Type B pancreatic cell (in vitro differentiated cells): ENCODE measurements around the gene NAE1. TPM values are rescaled to one million over a fixed set of nuclear protein-coding genes. Genes with fewer than 3 reads are reported as not detected.
"Not testable (repeated sequence)": the region's sequence is repeated elsewhere in the genome, so short reads cannot be mapped to it uniquely, and the experiment has no call there.

Experiments
- DNase-seq: peaks from one replicate; pipeline ENCODE4 v3.0.0; 2021; ENCODE audit warnings: mixed read lengths; ENCODE audit not compliant: unreplicated experiment; ENCODE audit errors: extremely low spot score
- H3K27ac Mint-ChIP-seq: 2 replicates; pipeline ENCODE4 v1.8.0; 2021; ENCODE audit warnings: mild to moderate bottlenecking, mixed read lengths
- H3K27me3 Mint-ChIP-seq: 2 replicates; pipeline ENCODE4 v1.8.0; 2021; ENCODE audit warnings: mixed read lengths
- H3K36me3 Mint-ChIP-seq: 2 replicates; pipeline ENCODE4 v1.8.0; 2021; ENCODE audit warnings: mixed read lengths
- H3K4me1 Mint-ChIP-seq: one replicate; pipeline ENCODE4 v1.8.0; 2021; ENCODE audit warnings: mixed read lengths; ENCODE audit not compliant: unreplicated experiment
- H3K4me3 Mint-ChIP-seq: 2 replicates; pipeline ENCODE4 v1.8.0; 2021; ENCODE audit warnings: mild to moderate bottlenecking, mixed read lengths
- H3K9me3 Mint-ChIP-seq: 2 replicates; pipeline ENCODE4 v1.8.0; 2021; ENCODE audit warnings: mixed read lengths
- CTCF ChIP-seq: fragments of 200-600 bp; sonication (generic); conservative IDR thresholded peaks from 2 replicates; pipeline ENCODE4 v1.5.0; 2021; ENCODE audit warnings: antibody characterized with exemption, mild to moderate bottlenecking
- total RNA-seq: library from RNA; stranded (reverse); gene quantifications from 2 replicates; pipeline ENCODE4 v1.2.1, GENCODE V29; 2021; ENCODE audit warnings: low replicate concordance

The NAE1 gene
- total RNA-seq, 1 donor from 2014 or later = 92.5 TPM

GRCh38 chr16:66872559-66872942 is 41.8 kb upstream of the NAE1 start:
- Mint-ChIP-seq H3K27ac (peak overlapping the region; percentile 66), H3K4me3 (peak overlapping the region; percentile 82), H3K36me3 (no peaks in the 10 kb centered on the region), H3K9me3 (no peaks in the 10 kb centered on the region), H3K27me3 (peaks cover 9% of the 10 kb centered on the region), H3K4me1 (peaks cover 17% of the 10 kb centered on the region)
- no peak for TF ChIP-seq CTCF
- no peak for DNase-seq

GRCh38 chr16:66871840-66872239 is 41.1 kb upstream of the NAE1 start:
- Mint-ChIP-seq H3K4me3 (no peak overlapping the region), H3K27ac (no peak overlapping the region), H3K27me3 (peaks cover 9% of the 10 kb centered on the region), H3K4me1 (peaks cover 17% of the 10 kb centered on the region), H3K36me3 (no peaks in the 10 kb centered on the region), H3K9me3 (no peaks in the 10 kb centered on the region)
- no peak for DNase-seq
- TF ChIP-seq CTCF = no peak

- not testable (repeated sequence) for H3K27ac Mint-ChIP-seq, H3K27me3 Mint-ChIP-seq, DNase-seq, H3K4me3 Mint-ChIP-seq, H3K36me3 Mint-ChIP-seq, H3K9me3 Mint-ChIP-seq
- H3K4me1 Mint-ChIP-seq = peaks cover 17% of the 10 kb centered on the region
Observed at GRCh38 chr16:66871363-66871762, 40.6 kb upstream of the NAE1 start.

- DNase-seq = no peak
- H3K4me3 Mint-ChIP-seq = no peak overlapping the region
- H3K27ac Mint-ChIP-seq = no peak overlapping the region
- H3K27me3 Mint-ChIP-seq = peaks cover 9% of the 10 kb centered on the region
- no peaks in the 10 kb centered on the region for H3K9me3 Mint-ChIP-seq
- H3K4me1 Mint-ChIP-seq = peaks cover 16% of the 10 kb centered on the region
- no peak for TF ChIP-seq CTCF
- H3K36me3 Mint-ChIP-seq = no peaks in the 10 kb centered on the region
Observed at GRCh38 chr16:66869424-66869823, 38.6 kb upstream of the NAE1 start.

GRCh38 chr16:66863707-66864106 is 32.9 kb upstream of the NAE1 start:
- no peak for TF ChIP-seq CTCF
- DNase-seq = no peak
- Mint-ChIP-seq H3K4me1 (peaks cover 4% of the 10 kb centered on the region), H3K36me3 (no peaks in the 10 kb centered on the region), H3K27me3 (peaks cover 5% of the 10 kb centered on the region), H3K27ac (no peak overlapping the region), H3K9me3 (no peaks in the 10 kb centered on the region), H3K4me3 (no peak overlapping the region)

- no peaks in the 10 kb centered on the region for H3K4me1 Mint-ChIP-seq
- TF ChIP-seq CTCF = no peak
- no peaks in the 10 kb centered on the region for H3K9me3 Mint-ChIP-seq
- DNase-seq = no peak
- no peaks in the 10 kb centered on the region for H3K36me3 Mint-ChIP-seq
- H3K4me3 Mint-ChIP-seq = no peak overlapping the region
- H3K27ac Mint-ChIP-seq = no peak overlapping the region
- H3K27me3 Mint-ChIP-seq = no peaks in the 10 kb centered on the region
Observed at GRCh38 chr16:66862023-66862520, 31.3 kb upstream of the NAE1 start.
